ENCODE data around the gene CTNNA2.
"Not testable (repeated sequence)": the region's sequence is repeated elsewhere in the genome, so short reads cannot be mapped to it uniquely, and the experiment has no call there.

The CTNNA2 gene

DNA sequence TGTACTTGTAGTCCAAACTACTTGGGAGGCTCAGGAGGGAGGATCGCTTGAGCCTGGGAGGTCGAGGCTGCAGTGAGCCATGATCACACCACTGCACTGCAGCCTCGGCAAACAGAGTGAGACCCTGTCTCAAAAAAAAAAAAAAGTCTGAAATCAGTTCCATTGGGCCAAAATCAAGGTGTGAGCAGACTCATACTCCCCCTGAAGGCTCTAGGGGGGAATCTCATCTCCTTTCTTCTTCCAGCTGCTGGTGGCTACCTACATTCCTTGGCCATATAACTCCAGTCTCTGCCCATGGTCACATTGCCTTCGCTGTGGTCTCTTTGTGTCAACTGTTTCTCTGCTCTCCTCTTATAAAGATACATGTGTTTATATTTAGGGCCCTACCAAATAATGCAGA, 557.7 kb downstream of the CTNNA2 start:
- DNase-seq (ENCODE audit: low read depth in 2 of 3, low spot score in 2 of 3), result no peak

DNA sequence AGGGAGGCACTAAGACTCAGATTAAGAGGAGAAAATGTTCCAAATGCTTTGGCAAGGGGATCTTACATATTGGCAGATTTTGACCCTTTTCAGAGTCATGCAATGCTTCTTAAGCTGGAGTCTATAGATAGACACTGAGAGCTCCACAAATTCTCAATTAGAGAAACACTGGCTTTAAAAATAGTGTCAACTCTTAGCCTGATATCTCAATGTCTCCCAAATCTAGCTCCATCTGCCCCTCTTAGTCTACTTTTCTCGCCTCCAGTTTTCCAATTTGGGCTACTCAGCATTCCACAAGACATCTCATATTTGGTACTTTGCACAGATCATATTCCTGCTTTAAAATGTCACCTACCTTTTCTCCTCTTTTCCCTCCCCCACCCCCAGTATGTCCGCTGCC, 559.1 kb downstream of the CTNNA2 start:
- no peak for DNase-seq (ENCODE audit: low read depth in 2 of 3, low spot score in 2 of 3)

DNA sequence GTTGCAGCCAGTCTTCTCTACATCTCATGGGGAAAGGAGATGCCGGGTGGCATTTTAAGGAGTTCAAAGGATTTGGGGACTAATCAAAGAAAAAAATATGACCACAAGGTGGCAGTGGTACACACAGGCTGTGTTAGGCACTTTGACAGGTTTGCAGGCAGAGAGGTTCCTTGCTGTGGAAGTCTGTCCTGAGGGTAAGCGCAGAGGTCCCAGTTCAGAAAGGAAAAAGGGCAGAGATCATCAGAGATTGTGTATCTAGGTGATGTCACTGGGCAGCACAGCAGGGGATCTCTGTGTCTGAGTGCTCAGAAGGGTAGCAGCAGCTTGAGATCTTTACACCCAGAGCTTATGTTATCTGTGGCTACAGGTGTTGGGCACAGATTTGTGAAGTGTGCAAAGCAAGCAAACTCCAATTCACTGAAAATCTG, 560.3 kb downstream of the CTNNA2 start:
- DNase-seq (ENCODE audit: low read depth in 2 of 3, low spot score in 2 of 3), result no peak

DNA sequence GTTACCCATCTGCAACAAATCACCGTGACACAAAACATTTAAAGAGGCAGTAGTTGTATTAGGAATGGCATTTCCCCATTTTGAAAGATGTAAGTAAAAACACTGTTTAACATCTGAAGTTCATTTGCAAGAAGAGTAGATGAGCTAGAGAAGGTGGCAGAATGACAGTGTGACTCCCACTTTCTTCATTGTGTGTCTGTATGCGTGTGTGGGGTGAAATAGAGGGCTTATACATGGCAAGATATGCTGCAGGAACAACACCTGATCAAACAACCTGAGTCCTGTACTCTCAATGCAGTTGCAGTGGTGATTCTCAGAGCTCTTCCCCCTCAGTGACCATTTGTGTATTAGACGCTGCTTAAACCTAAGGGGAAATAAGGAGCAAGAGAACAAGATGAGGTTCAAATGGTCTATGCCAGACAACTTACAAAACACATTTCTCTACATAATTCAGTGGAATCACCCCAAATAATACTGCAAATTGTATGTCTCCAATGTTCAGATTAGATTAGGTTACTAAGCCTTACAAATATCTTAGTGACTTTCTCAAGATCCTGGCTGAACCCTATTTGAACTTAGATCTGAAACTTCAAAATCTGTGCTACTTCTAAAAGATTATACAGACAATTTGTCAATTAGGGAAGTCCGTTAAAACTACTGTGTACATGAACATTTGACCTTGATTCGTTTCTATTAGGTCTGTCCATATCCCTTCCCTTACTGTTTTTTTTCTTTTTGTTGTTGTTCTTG, 561.6 kb downstream of the CTNNA2 start:
- DNase-seq (ENCODE audit: low read depth in 2 of 3, low spot score in 2 of 3), result no peak

DNA sequence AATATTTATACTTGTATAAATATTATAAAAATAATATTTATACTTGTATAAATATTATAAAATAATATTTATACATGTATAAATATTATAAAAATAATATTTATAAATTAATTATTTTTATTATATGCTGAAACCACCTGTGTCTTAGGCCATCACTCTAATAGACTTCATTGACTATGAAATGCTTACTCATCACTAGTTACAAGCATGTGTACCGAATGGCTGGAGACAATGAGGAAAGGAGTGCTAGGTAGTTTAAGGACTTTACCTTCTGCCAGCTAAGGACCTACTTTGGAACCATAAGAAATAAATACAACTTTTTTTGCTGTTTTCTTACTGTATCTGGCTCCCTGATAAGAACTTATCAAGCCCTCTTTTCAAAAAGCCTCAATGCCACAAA, 562.9 kb downstream of the CTNNA2 start:
- no peak for DNase-seq (ENCODE audit: low read depth in 2 of 3, low spot score in 2 of 3)

DNA sequence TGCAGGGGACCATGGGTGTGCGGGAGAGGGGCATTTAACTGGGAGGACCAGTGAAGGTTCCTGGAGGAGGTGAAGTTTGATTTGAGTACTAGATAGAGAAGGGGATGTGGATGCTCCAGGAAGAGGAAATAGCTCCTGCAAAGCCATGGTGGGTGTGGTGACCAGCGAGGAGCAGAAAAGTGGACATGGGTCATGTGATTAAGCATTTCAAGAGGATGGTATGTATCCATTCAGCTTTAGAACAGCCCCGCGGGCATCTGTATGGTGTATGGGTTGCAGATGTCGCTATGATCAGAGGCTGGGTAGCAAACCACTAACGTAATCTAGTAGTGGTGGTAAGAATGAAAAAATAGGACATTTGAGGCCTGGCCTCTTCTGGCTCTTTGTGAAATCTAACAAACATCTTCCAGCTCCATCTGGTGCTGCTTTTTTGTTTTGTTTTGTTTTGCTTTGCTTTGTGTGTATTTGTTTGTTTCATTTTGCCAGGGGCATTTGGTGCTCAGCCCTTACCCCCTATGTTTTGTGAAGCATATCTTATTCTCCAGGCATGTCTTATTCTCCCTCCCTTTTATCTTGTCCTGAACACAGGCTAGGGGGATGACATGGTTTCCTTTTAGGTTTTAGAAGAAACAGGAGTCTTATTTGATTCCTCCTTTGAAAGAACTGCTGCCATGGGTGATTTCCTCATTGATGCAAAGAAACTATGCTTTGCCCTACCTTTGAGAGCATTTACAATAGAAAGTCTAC, 565.6 kb downstream of the CTNNA2 start:
- DNase-seq (ENCODE audit: low read depth in 2 of 3, low spot score in 2 of 3), result no peak

DNA sequence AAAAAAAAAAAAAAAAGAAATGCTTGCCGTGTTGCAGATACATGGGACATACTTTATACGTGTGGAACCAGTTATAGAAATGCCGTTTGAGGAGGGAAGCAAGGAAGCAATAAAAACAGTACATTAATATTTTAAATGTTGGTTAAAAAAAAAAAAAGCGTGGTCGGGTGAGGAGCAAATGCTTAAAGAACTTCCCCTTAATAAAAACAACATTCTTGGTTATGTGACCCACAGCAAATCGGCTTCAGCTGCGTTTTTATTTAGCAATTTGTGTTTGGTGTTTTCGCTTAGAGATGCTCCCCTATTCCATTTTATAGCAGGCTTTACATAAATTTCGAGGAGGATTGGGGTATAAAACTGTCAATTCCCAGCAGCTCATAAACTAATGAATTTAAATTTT, 568.1 kb downstream of the CTNNA2 start:
- no peak for DNase-seq (ENCODE audit: low read depth in 2 of 3, low spot score in 2 of 3)

DNA sequence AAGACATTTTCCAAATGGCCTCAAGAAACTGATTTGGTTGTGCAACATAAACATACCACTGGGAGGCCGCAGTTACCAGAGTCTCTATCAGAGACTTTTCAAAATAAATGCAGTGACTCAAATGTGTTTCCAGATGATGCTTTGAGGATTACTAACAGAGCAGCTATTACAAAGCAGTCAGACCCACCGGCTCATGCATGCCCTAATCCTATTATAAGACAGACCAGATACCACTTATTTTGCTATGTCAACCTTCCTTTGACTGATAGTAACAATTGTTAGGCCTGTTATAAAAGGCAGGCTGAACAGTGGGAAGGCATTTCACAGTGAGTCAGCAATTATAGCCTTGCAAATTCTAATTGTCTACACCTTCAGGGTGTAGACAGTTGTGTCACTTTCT, 574.0 kb downstream of the CTNNA2 start:
- no peak for DNase-seq (ENCODE audit: low read depth in 2 of 3, low spot score in 2 of 3)

DNA sequence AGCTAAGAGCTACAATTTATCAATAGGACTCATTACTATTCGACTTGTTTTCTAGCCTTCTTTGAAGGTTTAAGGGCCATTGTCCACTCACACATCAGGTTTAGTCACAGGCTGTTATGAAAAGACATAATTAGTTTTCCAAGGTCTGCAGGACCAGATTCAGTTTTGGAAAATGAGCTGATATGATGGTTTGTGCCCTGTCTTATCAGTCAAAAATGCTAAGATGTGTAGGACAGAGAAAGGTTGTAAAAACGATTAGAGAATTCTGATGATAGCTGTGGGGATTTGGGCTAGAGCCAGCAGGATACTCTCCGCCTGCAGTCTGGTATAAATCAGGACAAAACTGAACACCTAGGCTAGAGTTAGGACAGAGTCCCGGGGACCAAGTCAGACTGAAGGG, 578.4 kb downstream of the CTNNA2 start:
- no peak for DNase-seq (ENCODE audit: low read depth in 2 of 3, low spot score in 2 of 3)

DNA sequence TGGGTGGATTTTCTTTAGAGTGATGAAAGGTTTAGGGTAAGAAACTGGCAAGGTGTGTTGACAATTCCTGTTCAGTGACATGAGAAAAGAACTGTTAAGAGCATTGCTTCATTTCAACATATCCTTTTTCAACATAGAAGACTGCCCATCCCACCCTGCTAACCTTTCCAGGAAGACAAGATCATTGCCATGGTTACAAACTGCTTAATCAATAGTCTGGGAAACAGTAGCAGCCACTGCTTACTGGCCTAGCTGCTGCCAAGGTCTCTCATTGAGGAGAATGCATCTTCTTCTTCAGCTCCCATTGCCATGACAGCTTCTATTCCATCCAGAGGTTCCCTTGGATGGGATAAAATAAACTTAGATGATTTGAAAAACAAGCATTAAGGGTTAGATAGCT, 579.6 kb downstream of the CTNNA2 start:
- no peak for DNase-seq (ENCODE audit: low read depth in 2 of 3, low spot score in 2 of 3)

DNA sequence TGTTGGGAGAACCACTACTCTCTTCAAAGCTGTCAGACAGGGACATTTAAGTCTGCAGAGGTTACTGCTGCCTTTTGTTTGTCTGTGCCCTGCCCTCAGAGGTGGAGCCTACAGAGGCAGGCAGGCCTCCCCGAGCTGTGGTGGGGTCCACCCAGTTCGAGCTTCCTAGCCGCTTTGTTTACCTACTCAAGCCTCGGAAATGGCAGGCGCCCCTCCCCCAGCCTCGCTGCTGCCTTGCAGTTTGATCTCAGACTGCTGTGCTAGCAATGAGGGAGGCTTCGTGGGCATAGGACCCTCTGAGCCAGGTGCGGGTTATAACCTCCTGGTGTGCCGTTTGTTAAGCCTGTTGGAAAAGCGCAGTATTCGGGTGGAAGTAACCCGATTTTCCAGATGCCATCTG, 585.7 kb downstream of the CTNNA2 start:
- DNase-seq (ENCODE audit: low read depth in 2 of 3, low spot score in 2 of 3), result not testable (repeated sequence)

DNA sequence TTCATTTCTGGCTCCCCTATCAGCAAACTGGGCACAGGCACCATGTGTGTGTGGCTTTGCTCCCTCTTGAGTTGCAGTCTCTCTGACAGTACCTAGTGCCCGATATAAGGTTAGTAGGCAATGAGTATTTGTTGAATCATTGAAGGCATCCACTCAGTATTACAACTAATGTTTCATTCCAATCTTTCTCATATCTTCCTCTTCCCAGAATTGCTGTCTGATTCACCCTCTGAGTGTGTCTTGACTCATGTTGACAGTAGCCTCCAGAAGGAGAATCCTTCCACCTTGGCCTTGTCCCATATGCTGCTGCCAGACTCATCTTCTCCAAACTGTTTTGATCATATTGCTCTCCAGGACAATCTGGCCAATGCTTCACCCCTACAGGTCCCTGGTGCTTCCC, 589.2 kb downstream of the CTNNA2 start:
- DNase-seq (ENCODE audit: low read depth in 2 of 3, low spot score in 2 of 3), result no peak

DNA sequence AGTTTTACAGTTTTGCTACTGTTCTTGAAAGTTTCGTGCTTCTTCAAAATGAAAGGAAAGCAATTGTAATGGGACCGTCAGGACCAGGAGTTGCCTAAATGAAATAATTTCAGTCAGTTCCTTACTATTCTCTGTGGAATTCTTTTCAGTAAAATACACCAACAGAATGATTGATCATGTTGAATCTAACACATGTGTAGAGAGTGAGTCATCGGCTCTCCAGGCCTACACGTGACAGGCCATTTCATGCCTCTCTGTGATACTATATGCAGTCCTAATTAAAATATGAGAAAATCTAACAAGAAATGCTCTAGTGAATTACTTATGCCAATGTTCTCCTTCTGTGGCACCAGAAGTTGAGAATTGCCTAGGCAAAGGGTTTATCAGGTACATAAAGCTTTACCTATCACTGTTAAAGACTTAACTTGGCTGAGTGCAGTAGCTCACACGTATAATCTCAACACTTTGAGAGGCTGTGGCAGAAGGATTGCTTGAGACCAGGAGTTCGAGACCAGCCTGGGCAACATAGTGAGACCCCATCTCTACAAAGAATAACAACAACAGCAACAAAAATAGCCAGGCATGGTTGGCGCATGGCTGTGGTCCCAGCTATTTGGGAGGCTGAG, 592.3 kb downstream of the CTNNA2 start:
- DNase-seq (ENCODE audit: low read depth in 2 of 3, low spot score in 2 of 3), result no peak

DNA sequence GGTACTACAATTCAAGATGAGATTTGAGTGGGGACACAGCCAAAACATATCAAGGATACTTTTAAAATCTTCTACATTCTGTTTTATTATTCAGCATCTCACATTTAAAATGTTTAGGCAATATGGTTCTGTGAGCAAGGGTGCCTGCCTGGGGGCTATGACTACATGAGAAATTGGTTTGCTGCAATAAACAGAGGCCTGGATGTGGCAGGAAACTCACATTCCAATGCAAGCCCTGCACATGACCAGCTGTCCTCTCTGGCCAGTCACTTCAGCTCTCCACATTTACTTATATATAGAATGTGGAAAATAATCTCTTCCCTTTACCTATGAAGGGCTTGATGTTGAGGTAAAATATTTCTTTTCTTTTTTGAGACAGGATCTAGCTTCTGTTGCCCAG, 598.3 kb downstream of the CTNNA2 start:
- DNase-seq (ENCODE audit: low read depth in 2 of 3, low spot score in 2 of 3), result no peak

DNA sequence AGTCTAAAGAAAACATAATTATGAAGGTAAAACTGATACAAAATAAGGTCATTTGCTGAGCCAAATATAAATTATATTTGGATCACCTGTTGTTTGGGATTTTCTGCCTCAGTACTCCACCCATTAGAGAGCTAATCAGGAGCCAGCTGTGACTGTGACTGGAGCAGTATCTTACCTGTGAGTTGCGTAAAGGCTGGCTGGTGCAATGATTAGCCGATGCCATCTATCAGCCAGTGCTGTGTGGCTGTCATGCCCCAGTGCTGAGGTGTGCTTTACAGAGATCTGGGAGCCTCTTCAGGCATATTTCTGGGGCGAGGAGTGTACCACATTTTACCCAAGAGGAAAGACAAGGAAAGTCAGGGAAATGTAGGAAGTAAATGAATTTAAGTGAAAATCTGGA, 599.9 kb downstream of the CTNNA2 start:
- no peak for DNase-seq (ENCODE audit: low read depth in 2 of 3, low spot score in 2 of 3)

DNA sequence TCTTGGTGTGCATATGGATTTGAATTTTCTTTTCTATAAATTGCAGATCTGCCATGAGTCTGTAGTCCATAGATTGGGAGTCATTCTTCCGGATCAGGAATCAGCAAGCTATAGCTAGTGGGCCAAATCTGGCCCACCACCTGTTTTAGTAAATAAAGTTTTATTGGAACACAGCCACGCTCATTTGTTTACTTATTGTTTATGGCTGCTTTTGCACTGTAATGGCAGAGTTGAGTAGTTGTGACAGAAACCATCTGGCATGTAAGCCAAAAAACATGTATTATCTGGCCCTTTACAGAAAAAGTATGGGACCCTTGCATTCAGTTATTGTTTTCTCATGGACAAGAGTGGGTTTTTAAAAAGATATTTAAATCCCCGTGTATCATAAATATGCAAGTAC, 600.5 kb downstream of the CTNNA2 start:
- DNase-seq (ENCODE audit: low read depth in 2 of 3, low spot score in 2 of 3), result no peak

DNA sequence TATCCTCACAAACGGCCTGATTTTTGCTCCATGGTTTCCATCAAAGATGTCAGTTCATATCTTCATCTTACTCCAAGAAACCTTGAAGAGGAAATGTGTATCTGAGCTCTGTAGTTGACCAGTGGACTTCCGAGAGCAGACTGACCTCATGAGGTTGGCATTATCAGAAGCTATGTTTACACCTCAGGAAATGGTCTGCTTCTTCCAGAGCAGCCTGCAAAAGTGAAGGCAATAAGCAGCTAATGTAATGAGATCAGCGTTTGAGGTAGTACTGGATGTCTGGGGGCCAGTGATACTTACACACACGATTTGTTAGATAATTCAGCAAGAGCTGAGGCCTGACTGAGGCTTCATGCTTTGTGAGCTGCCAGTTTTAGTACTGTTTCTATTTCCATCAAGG, 602.0 kb downstream of the CTNNA2 start:
- no peak for DNase-seq (ENCODE audit: low read depth in 2 of 3, low spot score in 2 of 3)

DNA sequence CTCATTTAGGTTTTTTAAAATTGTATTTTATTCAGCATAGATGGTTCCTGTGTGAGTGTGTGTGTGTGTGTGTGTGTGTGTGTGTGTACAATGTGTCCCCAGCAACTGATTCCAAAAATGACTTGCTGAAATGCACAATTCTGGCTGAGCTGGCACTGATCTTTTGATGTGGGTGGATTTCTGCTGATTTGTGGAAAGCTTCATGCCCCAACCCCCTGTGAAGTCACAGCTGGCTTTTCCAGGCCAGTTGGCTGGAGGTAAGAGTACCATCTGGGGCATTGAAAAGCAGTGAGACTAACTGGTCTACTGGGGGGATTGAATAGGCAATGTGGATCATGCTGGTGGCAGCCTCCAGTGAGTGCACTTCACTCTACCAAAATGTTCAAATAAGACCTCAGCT, 604.5 kb downstream of the CTNNA2 start:
- DNase-seq (ENCODE audit: low read depth in 2 of 3, low spot score in 2 of 3), result no peak

DNA sequence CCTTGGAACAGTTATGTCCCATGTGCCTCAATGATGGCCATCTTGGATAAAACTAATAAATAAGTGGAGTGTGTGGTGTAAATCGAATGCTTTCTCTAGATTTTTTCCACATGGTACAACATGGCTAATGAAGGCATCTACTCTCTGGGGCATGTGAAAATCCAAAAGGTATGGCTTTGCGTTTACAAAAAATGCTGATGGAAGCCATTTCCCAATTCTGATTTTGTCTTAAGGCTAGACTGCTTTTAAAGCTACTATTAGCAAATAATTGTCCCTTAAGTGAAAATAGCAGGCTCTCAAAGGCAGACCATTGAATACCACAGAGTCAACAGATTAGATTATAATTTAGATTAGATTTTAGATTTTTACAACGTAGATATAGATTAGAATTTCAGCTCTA, 608.0 kb downstream of the CTNNA2 start:
- DNase-seq (ENCODE audit: low read depth in 2 of 3, low spot score in 2 of 3), result no peak

DNA sequence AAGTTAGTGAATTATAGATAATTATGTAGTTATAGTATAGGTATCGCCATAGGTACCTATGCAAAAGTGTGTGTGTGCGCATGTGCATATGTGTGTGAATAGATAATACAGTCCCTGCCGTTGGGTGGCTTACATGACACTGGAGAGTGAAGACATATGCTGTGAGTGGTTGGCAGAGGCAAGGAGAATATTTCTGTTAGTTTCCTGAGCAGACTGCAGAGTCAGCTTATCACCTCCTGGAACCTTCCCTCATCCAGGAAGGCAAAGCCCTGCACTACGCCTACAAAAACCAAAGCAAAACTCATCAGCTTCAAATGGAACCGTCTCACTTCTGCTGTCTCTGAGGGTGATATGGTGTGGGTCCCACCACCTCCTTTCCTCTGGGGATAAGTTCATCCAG, 609.8 kb downstream of the CTNNA2 start:
- DNase-seq (ENCODE audit: low read depth in 2 of 3, low spot score in 2 of 3), result no peak

DNA sequence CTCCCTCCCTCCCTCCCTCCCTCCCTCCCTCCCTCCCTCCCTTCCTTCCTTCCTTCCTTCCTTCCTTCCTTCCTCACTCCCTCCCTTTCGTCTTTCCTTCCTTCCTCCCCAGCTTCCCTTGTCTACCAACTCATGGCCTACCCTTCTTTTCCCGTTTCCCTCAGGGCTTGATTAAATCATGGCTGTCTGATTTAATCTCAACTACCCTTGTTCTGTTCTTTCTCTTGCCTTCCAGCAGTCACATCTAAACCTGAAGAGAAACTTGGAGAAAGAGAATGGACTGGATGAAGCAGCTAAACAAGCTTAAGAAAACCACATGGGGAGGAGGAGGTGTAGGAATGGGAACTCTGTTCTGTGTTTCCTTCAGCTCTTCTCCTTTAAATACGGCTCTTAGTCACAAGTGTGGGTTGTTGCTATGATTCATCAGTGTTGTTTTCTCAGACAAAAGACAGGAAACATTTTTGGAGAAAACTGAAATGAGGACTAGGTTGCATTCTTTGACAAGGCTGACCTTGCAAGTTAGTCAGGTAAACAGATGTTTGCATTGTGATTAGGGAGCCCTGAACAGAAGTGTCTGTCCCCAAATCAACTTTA, 613.8 kb downstream of the CTNNA2 start:
- DNase-seq (ENCODE audit: low read depth in 2 of 3, low spot score in 2 of 3), result no peak

DNA sequence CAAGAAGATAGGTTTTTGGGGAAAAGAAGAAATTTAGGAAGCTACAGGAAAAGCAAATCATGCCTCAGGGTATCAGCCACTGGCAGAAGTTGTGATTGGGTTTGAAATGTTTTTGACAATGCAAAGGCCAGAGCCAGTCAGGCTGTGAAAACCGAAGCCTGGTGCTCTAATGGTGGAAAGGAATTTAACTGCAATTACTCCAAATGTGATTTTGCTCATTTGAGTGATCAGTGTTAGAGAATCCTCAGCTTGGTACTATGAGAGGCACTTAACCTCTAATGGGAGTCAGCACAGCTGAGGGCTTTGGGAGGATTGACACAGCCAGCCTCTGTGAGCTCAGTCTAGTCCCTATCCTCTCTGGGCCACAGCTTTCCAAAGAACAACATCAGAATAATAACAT, 615.2 kb downstream of the CTNNA2 start:
- DNase-seq (ENCODE audit: low read depth in 2 of 3, low spot score in 2 of 3), result no peak

Data from activated CD8-positive, alpha-beta memory T cell treated with anti-CD3 and anti-CD28 coated beads for 48 hours (primary cell).